Ovary (tissue), 1 donor: Measurements from ENCODE around the gene PTHLH.

Source experiments
- EP300 ChIP-seq: sonication (generic); formaldehyde crosslinking; IDR thresholded peaks from one replicate; pipeline ENCODE4 v1.6.1; 2017; ENCODE audit warnings: antibody characterized with exemption
- POLR2A ChIP-seq: fragments of 450-650 bp; IDR thresholded peaks from one replicate; pipeline ENCODE4 v1.6.1; 2017; ENCODE audit warnings: antibody characterized with exemption, mild to moderate bottlenecking, moderate library complexity

GRCh38 chr12:27940756-27941402 is 31.7 kb downstream of the PTHLH start:
- TF ChIP-seq POLR2A: no peak
- no peak for TF ChIP-seq EP300
